ENCODE measurements around the gene RPP25L. TPM values are rescaled to one million over a fixed set of nuclear protein-coding genes. Genes with fewer than 3 reads are reported as not detected.

The RPP25L gene
- total and polyA plus RNA-seq, 9 of the 15 experiments (the other 6 are each of a cell fraction or from before 2014, with no cell fraction given), result 16.3 to 43.7 (median 29.0) TPM

GRCh38 chr9:34565856-34566255, 46.0 kb downstream of the RPP25L start:
- Histone ChIP-seq H3K9me1 (ENCODE audit: control insufficient read depth, insufficient read depth, low read length) (no peaks in the 10 kb centered on the region), H4K20me1 (replicated peaks; ENCODE audit: control insufficient read depth, insufficient read depth, low read length) (no peaks in the 10 kb centered on the region; the same call in 1 of the 2 replicates), H3K36me3 (ENCODE audit: control insufficient read depth, insufficient read depth, low read length) (no peaks in the 10 kb centered on the region), H3K9ac (ENCODE audit: insufficient read depth in 1 of 2, low read depth in 2 of 2, low read length in 2 of 2) (no peak overlapping the region), H3K4me3 (no peak overlapping the region), H3K4me2 (ENCODE audit: insufficient read depth, low read length) (no peak overlapping the region), H3K9me3 (replicated peaks; ENCODE audit: control insufficient read depth, insufficient read depth, low read depth, low read length) (no peaks in the 10 kb centered on the region), H3K27ac (ENCODE audit: extremely low read depth, low read depth, low read length) (no peak overlapping the region), H2AFZ (ENCODE audit: low read depth, low read length) (no peak overlapping the region), H3K27me3 (ENCODE audit: control insufficient read depth in 2 of 2, insufficient read depth in 2 of 2, low read length in 2 of 2) (peaks cover 6 to 63% of the 10 kb centered on the region in 2 experiments; a peak in 4 of 5 replicates), H3K4me1 (replicated peaks in 1 of 2; ENCODE audit: control insufficient read depth in 2 of 2, insufficient read depth in 2 of 2, low read length in 2 of 2) (peaks cover 0 to 1% of the 10 kb centered on the region in 2 experiments; a peak in 2 of 5 replicates), H3K79me2 (ENCODE audit: control insufficient read depth, insufficient read depth, low read length) (no peaks in the 10 kb centered on the region)
- ChIA-PET CTCF (ENCODE audit: low intra/inter-chr PET ratio) (interaction anchor here (0.6 kb wide), 1 partner anchor 31 kb away, joined by 4 read pairs; no protein-coding TSS in a partner anchor), POLR2A (no interaction called here)
- WGBS (ENCODE audit: insufficient coverage, low coverage, missing lambda C conversion rate), result no CpG with 5 or more reads among the region's 8 CpGs
- intact Hi-C loops (cut with micrococcal nuclease) (no loop called here), in situ Hi-C loops (cut with MboI) (no loop called here)
- FAIRE-seq (no peak), DNase-seq (ENCODE audit: extremely low read depth in 1 of 4, low spot score in 3 of 4) (no peak), ATAC-seq (no peak)
- TF ChIP-seq ZNF589 (CRISPR knock-in tag; IDR thresholded peaks at IDR 0.05; ENCODE audit: low read depth), result no peak
- TF ChIP-seq CREB1 (IDR thresholded peaks at IDR 0.05), result no peak
- TF ChIP-seq CREB1 (CRISPR knock-in tag; IDR thresholded peaks at IDR 0.05), result no peak
- no peak for TF ChIP-seq ZNF830 (CRISPR knock-in tag; IDR thresholded peaks at IDR 0.05)
- TF ChIP-seq NFXL1 (CRISPR knock-in tag; IDR thresholded peaks at IDR 0.05), result no peak
- TF ChIP-seq POLR3G (IDR thresholded peaks at IDR 0.05; ENCODE audit: extremely low read depth, insufficient read length, insufficient replicate concordance), result no peak
- no peak for TF ChIP-seq PTTG1 (tag; IDR thresholded peaks at IDR 0.05; ENCODE audit: low read depth)
- TF ChIP-seq SRSF3 (IDR thresholded peaks at IDR 0.05; ENCODE audit: insufficient read depth, low read length), result no peak
- no peak for TF ChIP-seq RCOR1 (IDR thresholded peaks at IDR 0.05; ENCODE audit: borderline replicate concordance in 1 of 2, low read depth in 2 of 2, low read length in 2 of 2)
- no peak for TF ChIP-seq HEY1 (CRISPR knock-in tag; IDR thresholded peaks at IDR 0.05; ENCODE audit: borderline replicate concordance)
- TF ChIP-seq ZBTB43 (CRISPR knock-in tag; IDR thresholded peaks at IDR 0.05), result no peak
- no peak for TF ChIP-seq ZFP30 (CRISPR knock-in tag; IDR thresholded peaks at IDR 0.05; ENCODE audit: borderline replicate concordance)
- no peak for TF ChIP-seq ZNF277 (CRISPR knock-in tag; IDR thresholded peaks at IDR 0.05; ENCODE audit: borderline replicate concordance)
- BruUV-seq (replicated peaks), result no TSS peak

All from K562 (cell line).